Amygdala (tissue), 56 donors: ENCODE data around the gene MACIR.

Experiments used
- DNase-seq, 56 donors: peaks; one replicate each; lab custom pipeline; 2025; lab: John Stamatoyannopoulos, UW

Gene MACIR

DNA sequence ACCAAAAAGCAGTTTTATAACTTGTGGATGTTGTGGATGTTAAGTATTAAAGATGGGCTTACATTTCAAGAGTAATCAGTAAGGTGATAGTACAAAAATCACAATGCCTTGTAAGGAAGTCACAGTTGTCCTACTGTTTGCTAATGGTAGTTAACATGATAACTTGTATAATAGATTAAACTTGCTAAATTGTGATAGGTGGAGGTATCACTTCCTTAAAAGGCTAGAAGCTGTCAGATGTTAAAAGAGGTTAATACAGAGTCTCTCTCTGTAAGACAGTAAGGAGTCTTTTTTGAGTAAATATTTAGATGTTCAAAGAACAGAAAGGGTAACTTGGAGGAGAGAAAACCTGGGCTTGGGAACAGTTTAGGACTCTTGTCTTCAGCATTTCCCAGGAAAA lies 14.2 kb upstream of the MACIR start:
- DNase-seq: no peak

DNA sequence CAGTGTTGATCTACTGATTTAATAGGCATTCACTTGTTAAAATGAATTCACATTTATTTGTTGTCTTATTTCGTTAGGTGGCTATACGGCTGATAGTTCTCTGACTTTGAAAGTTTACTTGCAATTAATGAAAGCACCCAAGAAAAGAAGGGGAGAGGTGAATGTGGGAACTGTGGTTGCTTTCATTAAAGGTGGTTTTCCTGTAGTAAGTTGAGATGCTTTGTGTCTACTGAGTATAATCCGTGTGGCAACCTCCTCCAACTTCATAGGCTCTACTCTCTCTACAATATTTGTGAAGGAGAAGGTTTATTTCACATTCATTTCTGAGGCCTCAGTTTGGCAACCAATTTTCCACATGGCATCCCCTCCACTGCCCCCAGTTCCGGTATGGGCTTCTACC lies 12.8 kb upstream of the MACIR start:
- DNase-seq: no peak

DNA sequence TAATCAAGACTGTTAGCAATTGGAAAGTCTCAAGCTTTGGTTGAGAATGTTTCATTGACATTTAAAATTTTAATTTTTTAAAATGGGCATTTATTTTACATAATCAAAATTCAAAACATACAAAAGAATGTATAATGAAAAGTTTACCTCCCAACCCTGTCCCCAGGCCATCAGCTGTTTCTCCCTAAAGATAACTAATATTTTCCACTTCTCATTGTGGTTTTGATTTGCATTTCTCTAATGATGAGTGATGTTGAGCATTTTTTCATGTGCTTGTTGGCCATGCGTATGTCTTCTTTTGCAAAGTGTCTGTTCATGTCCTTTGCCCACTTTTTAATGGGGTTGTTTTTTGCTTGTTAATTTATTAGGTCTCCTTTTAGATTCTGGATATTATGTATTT lies 11.4 kb upstream of the MACIR start:
- no peak for DNase-seq

DNA sequence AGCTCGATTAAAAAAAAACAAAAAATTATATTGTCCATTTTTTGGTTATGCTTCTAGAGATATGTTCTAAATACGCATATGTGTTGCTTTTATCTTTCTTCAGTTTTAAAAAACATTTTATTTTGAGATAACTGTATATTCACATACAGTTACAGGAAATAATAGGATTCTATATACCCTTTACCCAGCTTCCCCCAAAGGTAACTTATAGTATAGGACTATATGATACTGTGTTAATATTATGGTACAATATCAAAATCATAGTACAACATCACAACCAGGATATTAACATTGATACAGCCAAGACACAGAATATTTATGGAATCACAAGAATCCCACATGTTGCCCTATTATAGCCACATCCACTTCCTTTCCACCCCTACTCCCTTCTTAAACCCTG lies 9.5 kb upstream of the MACIR start:
- DNase-seq: no peak

DNA sequence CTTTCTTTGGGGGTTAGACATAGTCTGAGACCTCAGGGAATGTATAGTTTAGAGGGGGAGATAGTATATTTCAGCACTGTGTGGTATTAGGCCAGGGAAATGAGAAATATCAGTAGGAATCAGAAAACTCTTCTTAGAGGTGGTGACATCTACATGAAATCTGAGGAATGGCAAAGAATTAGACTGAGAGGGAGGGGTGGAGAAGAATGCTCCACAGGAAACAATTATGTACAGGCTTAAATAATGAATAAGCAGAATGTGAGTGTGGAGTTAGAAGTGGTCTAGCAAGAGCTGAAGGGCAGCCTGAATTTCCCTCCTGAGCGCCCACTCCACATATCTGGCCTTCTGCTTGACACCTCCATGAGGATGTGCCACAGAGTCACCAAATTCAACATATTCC lies 3.6 kb upstream of the MACIR start:
- DNase-seq: no peak

DNA sequence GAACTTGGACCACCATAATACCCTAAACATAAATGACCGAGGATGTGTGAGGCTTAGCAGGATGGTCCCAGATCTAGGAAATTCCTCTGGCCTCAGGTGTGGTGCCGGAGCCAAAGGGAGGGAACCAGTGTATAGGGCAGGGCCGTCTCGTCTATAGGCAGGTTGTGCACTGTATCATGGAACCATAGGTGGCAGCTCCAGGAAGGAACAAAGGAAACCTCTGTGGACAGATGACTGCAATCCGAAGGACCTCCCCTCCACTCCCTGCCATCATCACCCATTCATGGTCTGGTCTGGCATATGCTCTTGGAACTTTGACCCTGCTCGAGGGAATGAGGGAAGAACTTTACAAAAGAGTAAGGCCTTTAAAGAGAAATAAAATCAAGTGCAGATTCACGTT lies 2.9 kb upstream of the MACIR start:
- DNase-seq: no peak

DNA sequence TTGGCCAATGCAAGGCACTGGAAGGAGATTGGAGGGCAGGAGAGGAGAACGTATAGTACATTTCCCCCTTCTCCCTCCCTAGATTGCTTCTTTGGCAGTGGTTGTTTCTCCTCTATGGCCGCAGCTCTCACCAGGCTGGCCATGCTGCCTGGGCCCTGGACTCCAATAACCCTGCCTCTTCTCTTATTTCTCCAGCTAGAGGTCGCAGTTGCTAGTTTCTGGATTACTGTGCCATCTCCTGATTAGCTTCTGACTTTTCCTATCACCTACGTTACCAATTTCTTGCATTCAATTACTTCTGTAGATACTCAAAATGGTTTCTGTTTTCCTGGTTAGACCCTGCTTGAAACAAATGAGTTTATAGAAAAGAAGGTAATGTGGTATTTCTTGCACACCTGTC lies 2.4 kb upstream of the MACIR start:
- peak in 1 of 56 donors; percentile 9 for DNase-seq

DNA sequence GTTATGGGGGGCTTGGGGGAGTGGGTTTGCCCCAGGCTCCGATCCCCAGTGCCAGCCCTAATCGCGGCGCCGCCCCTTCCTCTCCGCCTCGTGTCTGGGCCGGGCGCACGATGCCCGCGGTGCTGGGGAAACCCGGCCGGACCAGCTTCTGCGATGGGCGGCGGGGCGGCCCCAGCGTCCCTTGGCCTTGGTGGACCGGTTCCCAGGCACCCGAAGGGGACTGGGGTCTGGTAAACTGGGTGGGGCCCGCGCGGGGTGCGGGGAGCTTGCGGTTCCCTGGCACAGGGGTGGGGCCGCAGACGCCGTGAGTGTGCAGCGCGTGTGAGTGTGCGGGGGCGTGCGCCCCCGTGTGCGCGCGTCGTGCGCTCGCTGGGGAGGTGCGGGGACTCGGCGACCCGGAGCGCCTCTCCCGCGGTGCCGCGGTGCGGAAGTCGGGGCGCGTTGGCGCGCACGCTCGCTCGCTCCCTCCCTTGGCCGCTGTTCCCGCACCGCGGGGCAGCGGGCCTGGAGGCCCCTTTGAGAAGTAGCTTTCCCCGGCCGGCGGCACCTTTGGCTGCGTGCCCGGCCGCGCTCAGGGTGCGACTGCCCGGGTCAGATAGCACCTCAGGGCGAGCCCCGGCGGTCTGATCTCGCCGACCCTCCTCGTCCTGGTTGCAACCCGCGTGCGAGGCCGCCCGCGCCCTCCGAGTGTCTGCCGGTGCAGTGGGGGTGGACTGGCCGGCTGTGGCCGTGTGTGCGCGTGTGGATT lies 568 bp downstream of the MACIR start:
- peak in 51 of 56 donors; percentile 8 to 86 (median 63) for DNase-seq

DNA sequence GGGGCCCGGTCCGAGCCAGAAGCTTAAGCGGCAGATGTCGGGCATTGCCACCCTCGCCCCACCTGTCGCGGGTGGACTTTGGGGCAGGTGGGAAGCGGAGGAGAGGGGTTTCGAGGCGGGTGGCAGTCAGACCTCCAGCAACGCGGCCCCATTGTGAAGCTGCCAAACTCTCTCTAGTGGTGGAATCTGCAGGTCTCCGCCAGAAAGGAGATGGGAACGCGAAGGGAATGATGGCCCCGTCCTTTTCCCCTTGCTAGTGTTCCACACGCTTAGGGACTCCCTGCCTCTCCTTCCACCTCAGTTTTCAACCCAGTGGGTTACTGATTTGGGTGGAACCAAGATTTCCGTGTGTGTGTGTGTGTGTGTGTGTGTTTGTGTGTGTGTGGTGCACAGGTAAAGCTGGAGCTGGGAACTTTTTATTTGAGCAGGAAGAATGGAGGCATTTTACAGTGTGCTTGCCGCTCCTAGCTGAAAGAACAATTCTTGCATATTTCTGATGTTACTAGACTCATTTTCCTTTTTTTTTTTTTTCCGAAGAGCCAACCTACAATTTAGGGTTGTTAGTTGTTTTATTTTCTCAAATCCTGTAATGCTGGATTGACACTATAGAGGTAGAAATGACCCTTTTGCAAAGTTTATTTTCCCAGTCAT lies 1.3 kb downstream of the MACIR start:
- DNase-seq: peak in 31 of 56 donors; percentile 7 to 81 (median 53)

DNA sequence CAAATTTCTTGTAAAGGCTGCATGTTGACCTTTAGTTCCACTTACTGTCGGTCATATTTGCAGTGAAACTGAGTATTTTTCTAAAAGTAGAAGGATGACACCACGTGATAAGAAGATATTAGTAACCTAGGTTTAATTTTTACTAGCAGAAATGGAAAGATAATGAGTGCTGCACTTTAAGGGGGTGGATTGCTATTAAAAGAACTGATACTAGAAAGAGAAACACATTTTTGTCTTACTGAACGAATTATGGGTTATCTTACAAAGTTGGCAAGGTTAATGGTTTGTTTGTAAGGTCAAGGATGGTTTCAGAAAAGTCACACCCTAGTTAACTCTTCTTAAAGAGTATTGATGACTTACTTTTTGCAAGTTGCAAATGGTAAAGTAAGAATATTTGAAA lies 2.4 kb downstream of the MACIR start:
- DNase-seq: no peak

DNA sequence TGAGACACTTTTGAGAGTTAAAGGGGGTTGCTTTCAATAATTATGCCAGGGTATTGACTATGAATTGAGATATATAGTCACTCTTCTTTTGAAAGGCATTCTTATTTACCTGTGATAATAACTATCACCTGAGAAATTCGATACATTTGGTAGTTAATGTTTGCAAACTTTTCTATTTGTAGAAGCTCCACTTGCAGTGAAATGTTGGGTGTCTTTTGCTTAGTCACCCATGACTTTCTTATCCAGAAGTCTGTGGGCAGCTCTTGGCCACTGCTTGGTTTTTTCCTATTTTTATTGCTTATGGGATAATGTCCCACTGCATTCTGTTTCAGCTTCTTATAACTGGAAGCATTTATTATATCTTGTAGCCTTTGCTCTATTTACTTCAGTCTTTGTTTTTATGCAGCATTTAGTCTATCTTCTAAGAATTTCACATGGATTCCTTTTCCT lies 3.9 kb downstream of the MACIR start:
- DNase-seq: no peak

DNA sequence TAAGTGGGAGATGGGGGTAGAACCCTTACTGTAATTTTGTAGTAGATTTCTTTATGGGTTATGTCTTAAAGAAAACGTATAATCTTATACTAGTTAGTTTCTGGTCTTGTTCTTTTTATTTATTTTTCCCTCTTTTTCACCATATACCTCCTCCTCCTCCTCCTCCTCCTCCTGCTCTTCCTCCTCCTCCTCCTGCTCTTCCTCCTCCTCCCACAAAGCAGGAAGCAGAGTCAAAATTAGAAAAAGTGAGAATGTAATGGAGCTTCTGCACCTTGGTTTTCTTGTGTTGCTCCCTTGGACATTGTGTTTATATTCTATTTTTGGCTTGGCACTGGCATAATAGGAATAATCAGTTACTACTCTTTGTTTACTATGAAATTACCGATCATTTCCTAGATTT lies 4.5 kb downstream of the MACIR start:
- no peak for DNase-seq

DNA sequence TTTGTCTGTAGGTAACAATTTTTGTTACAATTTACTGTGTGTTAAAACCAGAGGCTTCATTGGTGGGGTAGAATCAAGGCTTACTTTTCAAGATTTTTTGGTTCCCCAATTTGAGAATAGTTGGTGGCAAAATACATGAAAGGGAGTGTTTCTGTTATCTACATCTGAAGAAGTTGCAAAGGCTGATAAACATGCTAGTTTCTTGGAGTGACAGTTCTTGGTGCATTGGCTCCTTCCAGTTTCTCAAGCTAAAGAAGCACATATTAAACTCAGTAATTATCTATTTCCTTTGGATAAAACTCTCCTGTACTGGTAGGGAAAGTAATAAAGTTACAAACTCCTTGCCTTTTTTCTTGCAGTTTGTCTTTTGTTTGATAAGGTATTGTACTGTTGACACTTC lies 5.9 kb downstream of the MACIR start:
- no peak for DNase-seq

DNA sequence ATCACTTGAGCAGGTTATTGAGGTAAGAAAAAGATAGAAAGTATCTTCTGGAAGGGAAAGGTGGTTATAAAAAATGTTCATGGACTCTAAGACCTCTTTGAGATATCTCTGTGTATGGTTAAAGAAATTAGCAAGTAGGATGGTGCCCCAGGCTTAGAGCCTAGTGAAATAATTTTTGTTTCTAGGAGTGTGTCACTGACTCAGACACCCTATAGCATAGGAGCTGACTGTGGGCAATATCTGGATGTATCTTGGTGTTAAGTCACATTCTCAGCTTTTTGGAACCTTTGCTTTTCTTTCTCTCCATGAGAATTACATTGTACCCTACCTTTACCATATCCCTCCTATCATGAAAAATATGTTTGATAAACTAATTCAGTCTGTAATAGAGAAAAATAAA lies 12.0 kb downstream of the MACIR start:
- DNase-seq: no peak

DNA sequence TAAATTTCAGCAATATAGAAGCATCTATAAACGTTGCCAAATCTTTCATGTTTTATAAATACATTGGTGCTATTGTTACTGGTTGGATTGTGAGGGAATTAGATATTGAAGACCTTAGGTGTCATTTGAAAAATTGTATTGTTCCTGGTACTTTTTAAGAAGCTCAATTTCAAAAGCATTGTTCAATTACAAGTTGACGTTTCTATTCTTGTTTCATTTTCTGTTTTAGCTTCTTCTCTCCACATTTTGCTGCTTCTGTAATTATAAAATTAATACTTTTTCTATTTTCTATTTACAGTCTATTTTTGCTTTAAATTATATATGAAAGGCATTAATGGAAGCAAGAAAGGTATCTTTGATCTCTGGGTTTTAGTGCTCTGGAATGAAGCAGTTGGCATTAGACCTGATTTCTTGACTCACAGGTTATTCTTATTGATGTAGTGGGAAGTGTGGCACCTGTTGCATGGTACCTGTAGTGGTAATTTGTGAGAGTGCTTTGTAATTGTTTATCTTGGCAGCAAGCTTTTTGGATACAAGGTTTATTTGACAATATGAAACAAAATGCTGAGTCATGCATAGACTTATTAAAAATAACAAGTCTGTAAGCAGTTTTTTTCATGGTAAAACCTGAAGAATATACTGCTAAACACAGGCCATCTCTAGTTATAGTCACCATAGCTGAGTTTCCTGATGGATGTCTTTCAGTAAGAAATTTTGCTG lies 13.2 kb downstream of the MACIR start:
- no peak for DNase-seq

DNA sequence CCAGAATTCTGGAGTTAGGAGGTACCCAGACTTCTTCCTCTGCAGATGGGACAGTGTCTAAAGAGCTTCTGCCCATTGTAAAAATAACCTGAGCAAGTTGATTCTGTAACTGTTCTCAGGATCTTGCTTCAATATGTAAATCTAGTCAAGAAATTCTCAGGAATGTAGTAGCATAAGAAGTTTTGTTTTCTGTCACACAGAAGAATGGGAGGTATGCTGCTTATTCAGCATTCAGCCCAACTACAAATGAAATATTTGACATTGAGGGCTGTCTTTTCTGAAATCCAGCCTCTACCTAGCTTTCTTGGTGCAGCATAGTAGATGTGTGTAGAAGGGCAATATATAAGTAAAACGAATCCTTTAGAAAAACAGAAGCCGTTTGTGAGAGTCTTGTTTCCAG lies 13.8 kb downstream of the MACIR start:
- DNase-seq: no peak

DNA sequence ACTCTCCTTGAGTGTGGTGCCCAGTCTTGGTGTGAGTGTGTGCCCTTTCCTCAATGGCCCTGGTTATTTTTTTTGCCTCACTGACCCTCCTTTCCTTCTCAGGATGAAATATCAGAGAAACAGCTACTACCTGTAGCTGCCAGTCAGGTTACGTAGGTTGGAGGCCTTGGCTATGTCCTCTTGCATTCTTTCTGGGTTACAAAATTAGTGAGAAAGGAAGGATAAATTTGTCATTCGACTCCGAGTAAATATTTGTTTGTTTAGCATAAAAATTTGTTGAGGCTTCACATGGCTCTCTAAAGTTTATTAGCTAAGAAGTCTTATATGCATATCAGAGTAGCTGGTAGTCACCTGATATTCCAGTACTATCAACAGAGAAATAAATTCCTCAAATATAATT lies 15.4 kb downstream of the MACIR start:
- no peak for DNase-seq

DNA sequence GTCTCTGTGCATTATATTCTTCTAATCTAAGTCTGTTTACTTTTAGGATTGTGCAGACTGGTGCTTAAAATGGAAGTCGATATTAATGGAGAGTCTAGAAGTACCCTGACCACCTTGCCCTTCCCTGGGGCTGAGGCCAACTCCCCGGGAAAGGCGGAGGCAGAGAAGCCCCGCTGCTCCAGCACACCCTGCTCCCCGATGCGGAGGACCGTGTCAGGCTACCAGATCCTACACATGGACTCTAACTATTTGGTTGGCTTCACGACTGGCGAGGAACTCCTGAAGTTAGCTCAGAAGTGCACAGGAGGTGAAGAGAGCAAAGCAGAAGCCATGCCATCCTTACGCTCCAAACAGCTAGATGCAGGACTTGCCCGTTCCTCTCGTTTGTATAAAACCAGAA lies 17.3 kb downstream of the MACIR start:
- no peak for DNase-seq

DNA sequence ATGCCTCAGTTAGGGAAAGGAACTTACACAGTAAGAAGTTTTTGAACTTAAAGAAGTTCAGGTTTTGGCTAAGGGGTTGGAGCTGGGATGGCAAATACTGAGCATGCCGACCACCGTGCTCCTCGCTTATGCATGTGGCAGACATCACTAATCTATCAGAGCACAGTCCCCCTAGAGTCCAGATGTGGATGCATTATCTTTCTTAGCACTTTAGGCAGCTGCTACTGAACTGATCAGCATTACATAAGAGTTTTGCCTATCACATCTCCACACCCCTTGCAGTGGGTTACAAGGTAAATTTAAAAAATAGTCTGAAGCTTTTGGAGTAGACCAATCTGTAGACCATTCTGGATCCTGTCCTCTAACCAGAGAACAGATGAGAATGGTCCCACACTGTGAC lies 22.4 kb downstream of the MACIR start:
- no peak for DNase-seq

DNA sequence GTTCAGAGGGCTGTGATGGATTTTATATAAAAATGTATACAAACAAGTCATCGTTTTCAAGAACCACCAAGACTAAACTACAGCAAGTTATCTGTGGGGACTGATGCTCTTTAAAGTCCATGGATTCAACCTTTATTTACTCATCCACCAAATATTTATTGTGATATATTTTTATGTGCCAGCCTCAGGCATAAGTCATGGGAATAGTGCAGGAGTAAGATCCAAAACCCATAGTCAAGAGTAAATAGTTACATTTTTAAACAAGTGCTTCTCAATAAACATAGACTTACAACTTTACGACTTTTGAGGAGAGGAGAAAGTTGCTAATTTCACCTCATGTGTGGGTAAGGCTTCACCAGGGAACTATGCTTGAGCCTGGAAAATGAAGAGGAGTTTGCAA lies 24.6 kb downstream of the MACIR start:
- no peak for DNase-seq

DNA sequence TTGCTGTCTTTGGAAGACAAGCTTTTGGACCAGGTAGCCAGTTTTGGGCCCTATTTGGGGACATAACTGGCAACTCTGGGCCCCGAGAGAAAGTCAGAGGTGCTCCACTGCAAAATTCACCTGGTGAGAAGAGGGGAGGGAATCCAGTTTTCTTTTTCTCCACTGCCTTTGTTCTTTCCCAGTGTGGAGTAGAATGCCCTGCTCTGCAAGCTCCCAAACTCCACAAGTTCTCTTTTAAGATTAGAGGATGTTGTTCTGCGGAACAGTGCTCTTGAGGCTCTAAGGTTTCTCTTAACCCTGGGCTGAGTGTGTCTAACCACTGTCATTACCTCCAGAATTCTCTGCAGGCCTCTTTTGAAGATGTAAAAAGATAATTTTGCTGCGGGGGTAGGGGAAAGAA lies 25.3 kb downstream of the MACIR start:
- no peak for DNase-seq

DNA sequence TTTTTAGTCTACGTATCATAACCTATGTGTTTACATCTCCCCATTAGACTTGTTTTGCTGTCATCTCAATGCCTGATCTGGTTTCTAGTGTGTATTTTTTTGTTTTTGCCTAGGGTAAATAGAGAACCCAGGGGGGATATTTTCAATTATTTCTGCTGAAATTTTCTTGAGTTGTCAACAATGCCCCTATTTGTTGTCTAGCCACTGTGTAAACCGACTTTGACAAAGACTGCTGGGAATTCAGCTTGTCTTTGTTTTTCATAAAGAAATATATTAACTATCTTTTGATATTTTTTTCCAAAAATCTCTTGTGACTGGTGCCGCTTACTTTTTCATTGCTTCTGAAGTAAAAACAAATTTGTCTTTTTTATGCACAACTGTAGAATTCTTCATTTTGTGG lies 28.1 kb downstream of the MACIR start:
- no peak for DNase-seq
